ENCODE measurements around the gene CNTNAP2. TPM values are rescaled to one million over a fixed set of nuclear protein-coding genes. Genes with fewer than 3 reads are reported as not detected.
"Not testable (repeated sequence)": the region's sequence is repeated elsewhere in the genome, so short reads cannot be mapped to it uniquely, and the experiment has no call there.

Gene CNTNAP2
- polyA plus RNA-seq, 3 donors = 15.2 to 28.4 (median 19.5) TPM

DNA sequence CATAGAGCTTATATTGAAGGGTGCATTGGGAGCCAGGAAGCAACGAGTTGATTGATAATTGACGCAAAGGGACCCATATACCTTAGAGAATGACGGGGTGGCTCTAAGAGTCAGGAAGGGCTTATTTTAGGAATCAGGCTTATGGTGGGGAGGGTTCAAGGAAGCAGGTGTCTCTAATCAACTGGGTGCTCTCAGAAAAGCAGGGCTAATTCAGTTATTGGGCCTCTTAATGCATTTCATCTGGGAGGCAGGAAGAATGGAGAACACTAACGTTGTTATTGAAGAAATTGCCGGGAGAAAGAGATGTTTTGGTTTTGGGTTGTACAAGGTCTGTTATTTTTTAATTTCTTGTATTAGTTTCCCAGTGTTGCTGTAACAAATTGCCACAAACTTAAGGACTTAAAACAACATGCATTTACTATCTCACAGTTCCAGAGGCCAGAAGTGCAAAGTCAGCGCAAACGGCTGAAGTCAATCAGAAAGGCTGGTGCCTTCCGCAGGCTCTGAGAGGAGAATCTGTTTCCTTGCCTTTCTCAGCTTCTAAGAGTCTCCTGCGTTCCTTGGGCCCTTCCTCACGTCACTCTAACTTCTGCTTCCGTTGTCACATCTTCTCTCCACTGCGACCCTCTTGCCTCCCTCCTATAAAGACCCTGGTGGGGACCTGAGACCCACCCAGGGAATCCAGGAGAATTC, 2145.5 kb downstream of the CNTNAP2 start:
- no peak for DNase-seq

DNA sequence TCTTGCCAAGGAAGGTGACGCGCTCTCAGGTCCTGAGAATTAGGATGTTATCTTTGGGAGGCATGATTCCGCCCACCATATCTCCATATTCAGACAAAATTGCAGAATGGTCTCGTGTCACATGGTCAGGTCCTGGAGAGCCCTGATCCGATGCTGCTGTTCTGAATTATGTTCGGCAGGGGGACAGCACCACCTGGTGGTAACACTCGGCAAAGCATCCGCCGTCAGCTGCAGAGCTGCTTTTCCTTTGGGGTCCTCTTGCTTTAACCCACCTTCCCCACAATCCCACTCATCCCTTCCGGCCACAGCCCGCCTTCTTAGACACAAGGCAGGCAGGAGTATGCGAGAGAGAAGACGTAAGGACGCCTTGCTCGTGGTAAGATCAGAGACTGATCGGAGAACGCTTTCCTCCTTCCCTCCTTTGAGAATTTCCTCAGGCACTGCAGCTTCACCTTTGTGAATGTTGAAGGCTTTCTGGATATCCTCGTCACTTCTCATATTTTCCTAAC, 2146.2 kb downstream of the CNTNAP2 start:
- peak; percentile 58 for DNase-seq

DNA sequence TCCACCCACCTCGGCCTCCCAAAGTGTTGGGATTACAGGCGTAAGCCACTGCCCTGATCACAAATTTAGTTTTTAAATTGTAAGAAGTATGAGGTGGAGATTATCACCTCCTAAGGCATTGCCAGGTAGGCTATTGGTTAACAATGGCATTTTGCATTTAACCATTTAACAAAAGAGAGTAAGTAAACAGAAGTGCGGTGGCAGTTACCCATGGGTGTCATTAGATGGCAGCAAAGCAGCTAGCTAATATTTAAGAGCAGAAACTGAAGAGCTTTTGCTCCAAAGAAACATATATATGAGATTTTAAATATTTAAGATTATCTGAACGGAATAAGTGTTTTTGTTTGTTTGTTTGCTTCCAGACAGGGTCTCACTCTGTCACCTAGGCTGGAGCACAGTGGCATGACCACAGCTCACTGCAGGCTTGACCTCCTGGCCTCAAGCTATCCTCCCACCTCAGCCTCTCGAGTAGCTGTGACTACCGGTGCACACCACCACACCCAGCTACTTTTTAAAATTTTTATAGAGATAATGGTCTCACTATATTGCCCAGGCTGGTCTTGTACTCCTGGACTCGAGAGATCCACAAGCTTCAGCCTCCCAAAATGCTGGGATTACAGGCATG, 2148.4 kb downstream of the CNTNAP2 start:
- no peak for DNase-seq

DNA sequence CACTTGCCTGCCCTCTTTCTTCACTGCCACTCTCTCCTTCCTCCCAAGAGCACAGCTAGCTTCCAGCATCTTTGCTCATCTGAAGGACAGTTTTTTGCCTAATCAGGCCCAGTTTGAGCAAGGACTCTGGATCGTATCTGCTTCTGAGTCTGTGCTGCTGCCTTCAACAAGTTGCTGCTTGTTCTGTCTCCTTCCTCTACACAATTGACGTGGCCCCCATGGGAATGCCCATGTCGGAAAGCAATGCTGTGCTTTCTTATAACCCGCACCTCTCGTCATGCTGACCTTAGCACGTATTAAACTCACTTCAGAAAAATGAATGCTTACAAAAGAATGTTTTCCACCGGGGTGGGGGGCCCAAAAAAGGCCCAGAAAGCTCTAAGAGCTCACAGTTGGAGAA, 2149.3 kb downstream of the CNTNAP2 start:
- no peak for DNase-seq

DNA sequence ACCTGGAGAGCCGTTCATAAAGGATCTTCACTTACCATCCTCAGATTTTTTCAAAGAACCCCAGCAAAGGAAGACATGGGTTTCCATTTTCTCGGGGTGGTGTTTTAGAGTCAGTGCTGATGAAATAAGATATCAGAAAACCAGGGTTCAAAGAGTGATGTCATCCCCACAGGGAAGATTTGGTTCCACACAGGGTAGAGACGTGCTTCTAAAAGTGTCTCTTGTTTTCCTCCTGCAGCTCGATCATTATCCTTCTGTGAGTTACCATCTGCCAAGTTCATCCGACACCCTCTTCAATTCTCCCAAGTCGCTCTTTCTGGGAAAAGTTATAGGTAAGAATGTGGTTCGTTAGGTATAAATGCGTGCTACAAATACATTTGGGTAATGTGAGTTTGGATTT, 2150.2 kb downstream of the CNTNAP2 start:
- no peak for DNase-seq

DNA sequence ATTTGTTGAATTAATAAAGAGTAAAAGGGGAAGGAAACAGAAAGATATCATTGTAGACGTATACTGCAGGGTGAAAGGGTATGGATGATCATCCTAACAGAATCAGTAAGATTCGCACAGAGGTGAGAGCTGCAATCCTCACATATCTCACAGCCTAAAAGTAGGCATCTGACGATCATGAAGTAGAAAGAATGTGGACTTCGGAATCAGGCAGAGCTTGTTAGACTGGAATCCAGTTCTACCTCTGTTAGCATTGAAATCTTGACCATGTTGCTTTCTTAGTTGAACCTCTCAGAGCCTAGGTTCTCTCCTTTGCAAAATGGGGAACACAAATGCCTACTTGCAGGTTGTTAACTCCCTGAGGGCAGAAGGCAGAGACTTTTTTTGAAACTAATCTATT, 2154.0 kb downstream of the CNTNAP2 start:
- DNase-seq = no peak

DNA sequence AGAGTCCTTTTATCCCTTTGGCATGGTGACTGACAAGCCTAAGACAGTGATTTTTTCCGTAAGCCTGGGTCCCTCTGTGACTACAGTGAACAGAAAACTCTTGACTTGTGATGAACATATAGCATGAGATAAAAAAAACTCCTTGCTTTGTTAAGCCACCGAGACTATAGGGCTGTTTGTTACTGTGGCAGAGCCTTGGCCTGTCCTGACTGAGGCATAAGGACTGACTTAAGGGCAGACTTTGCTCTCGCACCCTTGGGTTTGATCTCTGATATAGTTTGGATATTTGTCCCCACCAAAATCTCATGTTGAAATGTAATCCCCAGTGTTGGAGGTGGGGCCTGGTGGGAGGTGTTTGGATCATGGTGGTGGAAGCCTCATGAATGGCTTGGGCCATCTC, 2157.5 kb downstream of the CNTNAP2 start:
- DNase-seq = no peak

DNA sequence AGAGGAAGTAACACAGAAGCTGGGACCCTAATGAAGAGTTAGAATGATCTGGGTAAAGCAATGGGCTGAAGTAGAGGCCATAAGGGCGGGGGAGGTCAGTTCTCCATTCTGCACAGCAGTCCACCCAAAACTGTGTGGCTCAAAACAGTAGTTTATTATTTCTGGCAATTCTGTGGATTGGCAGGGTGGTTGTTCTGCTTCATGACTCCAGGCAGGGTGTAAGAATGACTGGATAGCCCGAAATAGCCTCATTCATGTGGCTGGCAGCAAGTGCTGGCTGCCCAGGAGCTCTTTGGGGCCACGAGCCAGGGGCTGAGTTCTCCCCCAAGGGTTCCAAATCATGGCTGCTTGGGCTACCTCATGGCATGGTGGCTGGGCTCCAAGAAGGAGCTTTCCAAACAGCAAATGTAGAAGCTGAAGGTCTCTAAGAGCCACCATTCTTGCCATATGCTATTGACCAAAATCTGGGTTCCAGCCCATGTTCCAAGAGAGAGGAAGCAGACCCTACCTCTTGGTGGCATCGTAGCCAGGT, 2158.8 kb downstream of the CNTNAP2 start:
- DNase-seq = no peak

DNA sequence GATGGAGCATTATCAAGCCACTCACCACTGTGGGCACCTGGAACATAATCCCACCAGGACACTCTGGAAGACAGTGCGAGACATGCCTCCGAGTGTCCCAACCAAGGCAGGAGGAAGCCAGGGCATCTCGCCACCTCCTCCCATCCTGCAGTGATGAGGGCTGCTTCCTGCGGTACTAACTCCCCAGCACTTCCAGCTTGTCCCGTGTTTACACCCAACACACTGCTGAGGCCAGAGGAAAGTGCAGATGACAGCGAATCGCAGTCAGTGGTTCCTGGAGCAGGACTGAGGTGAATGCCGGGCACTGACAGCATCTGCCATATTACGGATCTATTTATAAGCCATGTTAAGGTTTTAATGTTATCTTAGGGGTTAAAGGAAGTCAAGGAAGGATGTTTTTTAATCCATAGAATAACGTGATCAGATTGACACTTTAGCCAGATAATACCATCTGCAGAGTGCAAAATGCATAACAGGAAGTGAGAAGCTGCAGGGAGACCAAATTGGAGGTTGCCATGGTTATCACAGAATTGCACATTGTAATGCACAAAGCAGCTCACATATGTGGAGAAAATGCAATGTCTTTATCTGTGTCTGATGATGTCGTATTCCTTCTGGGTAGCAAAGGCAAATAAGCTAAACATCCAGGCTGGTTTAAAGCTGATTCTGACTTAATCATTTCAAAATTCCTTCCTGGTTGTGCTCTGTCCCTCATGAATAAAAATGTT, 2159.9 kb downstream of the CNTNAP2 start:
- DNase-seq = no peak

DNA sequence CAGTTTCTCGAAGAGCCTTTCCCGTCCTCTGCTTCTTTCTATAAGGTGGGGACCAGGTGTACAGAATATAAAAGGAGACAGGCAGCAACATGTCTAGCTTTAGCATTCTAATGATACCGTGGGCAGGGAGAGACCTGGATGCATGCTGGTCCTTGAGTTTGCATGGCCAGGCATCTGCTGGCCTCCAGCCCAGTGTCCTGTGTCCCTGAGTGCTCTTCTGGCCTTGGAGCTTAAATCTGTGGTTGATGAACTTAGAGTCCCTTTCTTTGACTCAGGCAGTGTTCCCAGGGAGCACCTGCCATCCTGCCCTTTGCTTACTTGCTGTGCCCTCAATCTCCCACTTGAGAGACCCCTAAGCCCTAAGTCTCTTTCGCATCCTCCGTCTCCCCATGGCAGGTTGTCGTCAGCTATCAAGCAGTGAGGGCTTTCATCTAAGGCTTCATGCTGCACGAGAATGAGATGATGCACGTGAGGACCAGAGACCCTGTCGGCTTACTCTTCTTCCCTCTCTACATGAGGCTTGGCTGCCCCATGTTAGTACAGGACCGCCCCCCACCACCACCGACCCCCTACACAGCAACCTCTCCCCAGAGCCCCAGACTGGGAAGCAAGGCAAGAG, 2160.6 kb downstream of the CNTNAP2 start:
- no peak for DNase-seq

DNA sequence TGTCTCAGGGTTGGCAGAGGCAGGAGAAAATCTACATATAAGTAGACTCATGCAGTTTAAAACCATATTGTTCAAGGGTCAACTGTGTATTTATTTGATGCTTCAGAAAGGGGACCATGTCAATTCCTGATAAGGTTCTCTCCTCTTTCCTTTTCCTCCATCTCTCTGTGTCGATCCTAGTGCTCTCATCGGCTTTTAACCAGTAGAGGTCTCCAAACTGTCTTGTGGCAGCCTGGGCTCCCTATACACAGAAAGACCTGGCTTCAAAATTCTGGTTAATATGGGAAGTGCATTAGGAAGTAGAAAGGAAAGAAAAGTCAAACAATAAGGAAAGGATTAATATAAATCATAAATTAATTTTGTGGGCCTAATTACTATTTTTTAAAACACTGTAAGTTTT, 2169.5 kb downstream of the CNTNAP2 start:
- DNase-seq = no peak

DNA sequence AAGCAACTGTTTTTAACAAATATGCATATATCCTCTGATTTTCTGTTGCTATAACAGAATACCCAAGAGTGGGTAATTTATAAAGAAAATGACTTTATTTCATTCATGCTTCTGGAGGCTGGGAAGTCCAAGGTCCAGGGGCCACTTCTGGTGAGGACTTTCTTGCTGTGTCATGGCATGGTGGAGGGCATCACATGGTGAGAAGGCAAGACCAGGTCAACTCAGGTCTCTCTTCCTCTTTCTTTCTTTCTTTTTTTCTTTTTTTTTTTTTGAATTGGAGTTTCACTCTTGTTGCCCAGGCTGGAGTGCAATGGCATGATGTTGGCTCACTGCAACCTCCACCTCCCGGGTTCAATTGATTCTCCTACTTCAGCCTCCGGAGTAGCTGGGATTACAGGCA, 2170.9 kb downstream of the CNTNAP2 start:
- no peak for DNase-seq

DNA sequence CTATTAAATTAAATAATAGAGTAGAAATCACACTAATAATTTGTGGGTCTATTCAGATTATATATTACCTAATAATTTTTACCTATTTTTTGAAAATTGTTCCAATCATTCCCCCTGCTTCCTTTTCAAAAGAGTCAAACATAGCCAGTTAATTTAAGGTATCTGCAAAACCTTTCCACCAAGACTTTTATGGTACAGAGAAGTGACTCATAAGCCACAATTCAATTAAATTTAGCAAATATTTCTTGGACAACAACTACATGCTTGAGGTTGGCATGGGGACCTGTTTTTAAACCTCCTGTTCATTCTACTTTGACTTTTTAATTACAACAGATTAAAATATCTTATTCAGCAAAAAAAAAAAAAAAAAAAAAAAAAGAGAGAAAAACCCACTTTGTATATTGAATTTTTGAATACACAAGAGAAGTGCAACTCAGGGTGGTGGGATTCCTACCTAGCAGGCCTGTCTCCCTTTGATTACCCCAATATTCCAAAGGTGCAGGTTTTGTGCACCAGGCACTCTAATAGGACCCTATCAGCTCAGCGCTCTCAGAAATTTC, 2172.1 kb downstream of the CNTNAP2 start:
- DNase-seq = no peak

DNA sequence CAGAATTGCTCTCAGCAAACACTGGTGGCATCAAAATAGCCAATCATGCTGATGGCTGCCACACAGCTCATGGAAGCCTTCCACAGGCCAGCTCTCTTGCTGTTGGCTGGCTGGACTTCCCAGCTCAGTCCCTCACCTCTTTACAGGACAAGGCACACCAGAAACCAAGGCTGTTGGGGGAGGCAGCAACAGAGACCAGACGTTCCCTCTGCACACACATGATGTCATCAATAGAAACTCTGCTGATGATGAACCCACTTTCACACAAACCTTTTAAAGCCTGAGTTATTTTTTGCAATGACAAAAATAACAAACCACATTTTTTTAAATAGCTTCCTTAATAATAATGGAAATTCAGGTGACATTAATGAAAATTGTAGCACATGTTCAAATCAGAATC, 2173.0 kb downstream of the CNTNAP2 start:
- no peak for DNase-seq

DNA sequence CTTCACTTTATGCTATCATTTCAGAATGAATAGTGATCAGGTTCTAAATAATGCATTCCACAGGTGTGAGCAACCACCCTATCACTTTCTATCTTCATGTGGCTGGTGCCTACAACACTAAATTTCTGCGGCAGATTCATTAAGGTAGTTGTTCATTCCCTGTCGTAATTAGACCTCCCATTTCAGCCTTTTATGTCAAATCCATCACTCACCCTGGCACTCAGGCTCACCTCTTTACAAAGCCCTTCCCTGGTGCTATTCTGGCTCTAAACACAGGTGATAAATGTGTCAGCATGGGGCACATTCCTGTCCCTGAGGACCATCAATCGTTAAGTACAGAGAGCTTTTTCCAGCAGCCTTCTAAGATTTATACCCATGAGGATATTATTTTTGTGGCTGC, 2173.9 kb downstream of the CNTNAP2 start:
- peak; percentile 79 for DNase-seq

DNA sequence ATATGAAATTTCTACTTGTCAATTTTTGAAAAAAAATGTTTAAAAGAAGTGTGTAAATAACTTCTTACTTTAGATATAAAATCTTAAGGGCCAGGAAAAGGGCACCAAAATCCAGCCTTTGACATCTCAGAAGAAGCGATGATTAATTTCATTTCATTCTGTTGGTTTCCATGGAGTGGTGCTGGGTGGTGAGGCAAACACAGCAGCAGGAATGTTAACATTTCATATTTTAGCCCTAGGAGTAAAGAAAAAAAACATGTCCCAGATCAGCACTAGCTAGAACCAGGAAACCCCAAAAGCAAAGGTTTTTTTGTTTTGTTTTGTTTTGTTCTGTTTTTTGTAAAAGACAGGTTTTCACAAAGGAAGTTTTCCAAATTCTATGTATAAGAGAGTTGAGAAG, 2175.2 kb downstream of the CNTNAP2 start:
- DNase-seq = no peak

DNA sequence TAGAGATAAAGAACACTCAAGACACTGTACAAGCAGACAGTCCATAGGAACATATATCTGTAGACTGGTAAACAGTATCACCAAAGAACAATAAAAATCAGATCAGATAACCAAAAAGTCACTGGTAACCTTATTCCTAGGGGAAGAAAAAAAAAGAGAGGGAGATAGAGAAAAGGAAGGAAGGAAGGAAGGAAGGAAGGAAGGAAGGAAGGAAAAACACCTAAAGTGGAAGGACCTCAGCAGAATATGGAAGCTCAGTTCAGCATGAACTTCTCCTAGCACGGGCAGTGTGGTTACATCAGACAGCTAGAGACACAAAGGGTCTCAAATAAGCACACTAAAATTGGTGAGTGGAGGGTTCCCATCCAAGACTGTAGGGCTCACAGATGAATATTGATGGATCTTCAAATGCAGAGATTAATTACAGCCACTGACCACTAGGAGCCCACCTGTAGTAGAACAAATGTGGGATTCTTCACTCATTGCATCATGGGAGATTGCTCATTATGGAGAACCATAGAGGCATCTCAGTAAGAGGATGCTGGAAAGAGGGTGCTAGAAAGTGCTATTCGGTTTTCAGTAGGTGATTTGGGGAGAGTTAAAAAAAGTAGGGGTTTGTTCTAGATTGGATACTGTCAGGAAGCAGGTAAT, 2180.5 kb downstream of the CNTNAP2 start:
- DNase-seq = no peak

DNA sequence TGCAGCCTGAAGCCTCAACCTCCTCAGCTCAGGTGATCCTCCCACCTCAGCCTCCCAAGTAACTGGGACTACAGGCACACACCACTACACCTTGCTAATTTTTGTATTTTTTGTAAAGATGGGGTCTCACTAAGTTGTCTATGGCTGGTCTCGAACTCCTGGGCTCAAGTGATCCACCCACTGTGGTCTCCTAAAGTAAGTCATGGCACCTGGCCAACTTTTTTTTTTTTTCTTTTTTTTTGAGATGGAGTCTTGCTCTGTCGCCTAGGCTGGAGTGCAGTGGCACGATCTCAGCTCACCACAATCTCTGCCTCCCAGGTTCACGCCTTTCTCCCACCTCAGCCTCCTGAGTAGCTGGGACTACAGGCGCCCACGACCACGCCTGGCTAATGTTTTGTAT, 2182.2 kb downstream of the CNTNAP2 start:
- not testable (repeated sequence) for DNase-seq

DNA sequence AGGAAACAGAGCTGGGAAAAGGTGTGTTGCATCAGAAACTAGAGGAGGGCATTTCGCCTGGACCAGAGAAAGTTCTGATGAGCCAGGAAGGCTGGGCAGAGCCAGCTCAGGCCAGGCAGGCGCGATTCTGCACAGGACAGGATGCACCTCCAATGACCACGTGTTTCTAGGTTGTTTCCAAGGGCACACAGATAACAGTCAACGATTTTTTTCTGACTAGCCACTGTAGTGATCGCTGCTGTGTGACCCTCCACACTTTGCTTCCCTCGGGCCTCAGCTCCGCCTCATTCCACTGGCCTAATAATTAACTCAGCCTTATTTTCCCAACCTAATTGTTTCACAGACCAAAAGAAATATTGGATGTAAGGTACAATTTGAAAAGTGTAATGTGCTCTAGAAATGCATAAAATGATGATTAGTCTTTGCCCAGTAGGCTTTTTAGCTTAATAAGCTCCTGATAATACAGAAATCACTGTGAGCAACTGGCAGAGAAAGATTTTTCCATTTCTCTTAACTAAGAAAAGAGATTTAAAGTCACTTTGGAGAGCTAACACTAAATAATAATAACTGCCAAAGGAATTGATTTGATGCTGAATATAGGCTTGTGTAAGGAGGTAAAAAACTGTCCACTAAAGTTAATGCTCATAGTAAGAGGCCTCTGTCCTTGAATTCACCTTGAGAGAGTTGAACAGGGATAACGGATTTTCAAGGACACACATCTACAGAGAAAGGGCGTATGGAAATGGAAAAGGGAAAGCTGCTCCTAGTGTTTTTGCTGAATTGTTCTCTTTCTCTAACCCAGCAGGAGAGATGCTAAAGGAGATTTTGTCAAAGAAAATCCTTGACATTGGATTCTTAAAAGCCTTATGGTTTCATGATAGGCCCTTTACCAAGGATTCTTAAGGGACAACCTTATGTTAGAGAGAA, 2183.0 kb downstream of the CNTNAP2 start:
- peak; percentile 60 for DNase-seq

DNA sequence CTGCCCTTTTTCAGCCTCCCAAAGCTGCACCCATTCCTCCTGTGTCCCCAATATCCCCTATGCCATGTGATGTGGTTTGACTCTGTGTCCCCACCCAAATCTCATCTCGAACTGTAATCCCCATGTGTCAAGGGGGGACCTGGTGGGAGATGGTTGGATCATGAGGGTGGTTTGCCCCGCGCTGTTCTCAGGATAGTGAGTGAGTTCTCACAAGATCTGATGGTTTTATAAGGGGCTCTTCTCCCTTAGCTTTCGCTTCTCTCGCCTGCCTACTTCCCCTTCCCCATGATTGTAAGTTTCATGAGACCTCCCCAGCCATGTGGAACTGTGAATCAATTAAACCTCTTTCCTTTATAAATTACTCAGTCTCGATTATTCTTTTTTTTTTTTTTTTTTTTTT, 2185.8 kb downstream of the CNTNAP2 start:
- not testable (repeated sequence) for DNase-seq
